ENCODE data around the gene LZIC.

Gene LZIC

DNA sequence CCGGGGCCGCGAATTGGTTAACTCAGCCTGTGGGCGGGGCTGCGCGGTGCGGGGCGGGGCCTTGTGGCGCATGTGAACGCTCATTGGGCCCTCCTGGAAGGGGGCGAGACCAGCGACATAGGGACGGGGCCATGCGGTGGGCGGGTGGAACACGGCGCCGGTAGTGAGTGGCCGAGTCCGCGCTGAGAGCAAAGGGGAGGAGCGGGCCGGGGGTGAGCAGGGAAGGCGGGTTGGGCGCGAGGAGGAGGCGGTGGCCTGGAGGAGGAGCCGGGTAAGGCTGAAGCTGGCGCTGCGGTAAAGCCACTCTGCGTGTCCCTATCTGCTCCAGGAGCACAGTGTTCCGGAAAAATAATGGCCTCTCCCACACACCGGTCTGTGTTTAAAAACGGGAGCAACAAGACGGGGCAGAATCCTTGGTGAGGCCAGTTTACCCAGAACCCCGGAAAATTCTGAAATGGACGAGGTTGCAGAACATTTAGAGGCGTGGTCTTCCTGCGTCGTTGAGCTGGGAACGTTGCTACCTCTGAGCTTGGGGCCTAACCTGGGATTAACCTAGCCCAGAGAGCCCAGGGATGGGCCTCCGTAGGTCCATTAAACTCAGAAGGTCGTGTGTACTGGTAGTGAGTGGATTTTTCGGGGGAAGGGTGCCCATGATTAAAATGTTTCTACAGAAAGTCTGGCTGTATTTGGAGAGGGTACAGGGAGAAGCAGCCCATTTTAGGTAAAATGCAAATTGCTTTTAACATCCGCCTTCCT lies 32.6 kb downstream of the LZIC start:
- peak; percentile 100 for DNase-seq (ENCODE audit: low read depth)

DNA sequence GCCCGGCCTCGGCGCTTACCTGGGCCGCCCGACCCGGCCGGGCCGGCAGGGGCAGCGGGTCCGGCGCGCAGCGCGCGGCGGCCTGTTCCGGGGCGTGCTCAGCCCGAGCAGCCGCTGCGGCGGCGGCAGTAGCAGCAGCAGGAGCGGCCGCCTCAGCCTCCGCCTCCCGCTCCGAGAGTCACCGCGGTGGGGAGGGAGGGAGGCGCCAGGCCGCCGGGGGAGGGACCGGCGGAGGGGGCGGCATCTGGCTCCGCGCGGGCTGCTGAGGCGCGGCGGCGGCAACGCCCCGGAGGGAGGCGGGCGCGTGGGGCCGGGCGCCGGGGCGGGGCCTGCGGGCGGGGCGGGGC lies 33.1 kb downstream of the LZIC start, which contains the start of gene CTNNBIP1:
CTNNBIP1 (minus strand) TSS at position 194 of the 347 bp plus-strand sequence. CDS start 38,205 bp downstream, outside the sequence.
- no peak for DNase-seq (ENCODE audit: low read depth)

DNA sequence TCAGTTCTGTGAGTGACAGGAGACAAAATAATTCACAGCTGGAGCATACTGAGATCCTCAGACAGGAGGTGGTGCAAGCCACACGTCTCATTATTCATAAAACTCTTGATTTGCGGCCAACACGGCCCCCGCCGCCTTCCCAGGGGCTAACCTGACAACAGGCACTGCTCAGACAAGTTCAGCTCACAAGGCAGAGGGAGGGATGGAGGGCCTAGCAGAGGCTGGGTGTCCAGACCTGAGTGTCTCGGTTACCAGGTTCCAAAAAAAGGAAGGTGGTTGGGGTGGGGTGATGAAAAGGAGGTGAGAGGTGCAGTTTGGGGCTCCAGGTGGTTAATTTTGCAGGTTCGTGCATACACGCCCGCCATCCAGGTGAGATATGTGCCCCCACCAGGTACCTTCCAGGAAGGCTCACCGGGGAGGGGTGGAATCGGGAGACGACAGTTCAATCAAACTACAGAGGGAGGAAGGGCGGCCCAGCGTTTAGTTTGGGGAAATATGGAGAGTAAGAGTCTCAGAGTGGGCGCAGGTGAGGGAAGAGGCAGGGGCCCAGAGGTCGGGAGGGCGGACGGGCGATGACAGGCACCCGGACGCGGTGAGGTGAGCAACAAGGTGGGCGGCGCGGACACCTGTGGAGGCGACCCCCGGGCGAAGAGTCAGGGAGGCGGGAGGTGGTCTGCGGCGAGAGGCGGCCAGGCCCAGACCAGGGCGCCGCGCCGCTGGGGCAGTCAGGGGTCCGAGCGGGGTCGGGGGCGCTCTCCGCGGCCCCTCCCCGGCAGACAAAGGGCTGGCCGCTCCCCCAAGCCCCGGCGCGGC lies 33.8 kb downstream of the LZIC start:
- no peak for DNase-seq (ENCODE audit: low read depth)

DNA sequence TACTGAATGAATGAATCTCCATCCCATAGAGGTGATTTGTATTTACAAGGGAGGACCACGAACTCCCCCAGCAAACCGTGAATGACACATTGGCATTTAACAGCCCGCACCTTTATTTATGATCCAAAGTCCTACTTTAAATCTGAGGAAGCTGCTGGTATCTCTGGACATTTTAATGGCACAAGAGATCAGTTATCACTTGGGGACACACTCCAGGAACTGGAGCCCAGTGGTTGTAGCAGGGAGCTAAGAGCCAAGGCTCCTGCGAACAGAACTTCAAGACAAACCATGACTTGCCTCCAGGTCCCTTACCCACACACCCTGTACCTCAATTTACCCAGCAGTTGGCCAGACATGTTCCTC lies 34.3 kb downstream of the LZIC start:
- no peak for DNase-seq (ENCODE audit: low read depth)

DNA sequence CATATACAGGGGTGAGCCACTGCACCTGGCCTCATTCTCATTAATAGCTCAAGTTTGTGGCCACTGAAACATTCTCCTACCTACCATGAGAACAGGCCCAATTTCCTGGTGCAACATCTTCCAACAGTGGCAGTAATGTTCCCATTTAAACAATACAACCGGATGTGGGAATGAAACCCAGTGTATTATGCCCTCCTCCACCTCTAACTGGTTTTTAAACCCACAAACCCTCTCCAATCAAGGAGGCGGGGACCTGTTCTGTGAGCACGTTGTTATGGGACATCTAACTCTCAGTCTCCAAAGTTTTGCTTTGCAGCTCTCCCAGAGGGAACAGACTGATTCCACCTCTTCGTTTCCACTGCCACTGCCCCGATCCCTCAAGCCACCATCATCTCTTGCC lies 35.8 kb downstream of the LZIC start:
- no peak for DNase-seq (ENCODE audit: low read depth)

DNA sequence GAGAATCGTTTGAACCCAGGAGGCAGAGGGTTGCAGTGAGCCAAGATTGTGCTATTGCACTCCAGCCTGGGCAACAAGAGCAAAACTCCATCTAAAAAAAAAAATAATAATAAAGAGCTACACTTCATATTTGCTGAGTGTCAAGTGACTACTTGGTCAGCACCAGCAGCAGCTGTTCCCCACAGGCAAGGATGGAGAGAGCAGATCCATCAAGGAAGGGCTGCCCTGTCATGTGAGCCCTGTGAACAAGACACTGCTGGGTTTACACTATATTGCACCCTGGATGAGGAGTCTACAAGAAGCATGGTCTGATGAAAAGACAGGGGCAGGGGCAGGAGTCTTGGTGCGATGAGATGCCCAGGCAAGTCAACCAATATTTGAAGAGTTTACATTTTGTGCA lies 36.7 kb downstream of the LZIC start:
- no peak for DNase-seq (ENCODE audit: low read depth)

DNA sequence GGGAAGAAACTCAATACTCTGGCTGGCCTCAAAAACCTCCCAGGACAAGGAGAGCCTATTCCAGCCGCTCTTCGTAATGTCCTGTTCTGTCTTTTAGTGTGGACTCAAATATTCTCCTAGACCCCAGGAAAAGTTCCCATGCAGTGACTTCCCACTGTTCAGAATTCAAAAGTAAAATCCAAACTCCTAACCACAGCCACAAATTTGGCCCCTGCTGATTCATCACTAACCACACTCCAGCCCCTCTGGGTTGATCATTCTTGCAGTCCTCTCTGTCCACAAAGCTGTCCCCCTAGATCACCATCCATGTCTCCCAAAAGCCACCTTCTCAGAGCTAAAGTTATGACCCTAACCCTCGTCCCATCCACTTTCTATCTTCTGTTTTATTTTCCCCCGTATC lies 38.2 kb downstream of the LZIC start:
- DNase-seq (ENCODE audit: low read depth) = no peak

DNA sequence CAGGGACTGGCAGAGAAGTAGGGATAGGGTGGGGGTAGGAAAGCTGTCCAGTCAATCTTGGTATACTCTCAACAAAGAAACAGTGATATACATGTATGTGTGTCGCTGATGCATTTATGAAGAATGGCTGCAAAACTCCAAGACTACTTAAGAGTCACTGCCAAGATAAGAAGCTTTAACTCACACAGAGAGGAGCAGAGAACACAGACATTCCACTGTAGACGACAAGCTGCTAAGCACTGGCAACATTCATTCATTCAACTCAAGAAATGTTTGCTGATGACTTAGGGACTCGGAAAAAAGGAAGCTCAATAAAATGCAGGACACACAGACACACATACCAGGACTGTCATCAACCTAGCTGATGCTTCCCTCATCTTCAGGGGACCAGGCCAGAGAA lies 38.6 kb downstream of the LZIC start:
- no peak for DNase-seq (ENCODE audit: low read depth)

DNA sequence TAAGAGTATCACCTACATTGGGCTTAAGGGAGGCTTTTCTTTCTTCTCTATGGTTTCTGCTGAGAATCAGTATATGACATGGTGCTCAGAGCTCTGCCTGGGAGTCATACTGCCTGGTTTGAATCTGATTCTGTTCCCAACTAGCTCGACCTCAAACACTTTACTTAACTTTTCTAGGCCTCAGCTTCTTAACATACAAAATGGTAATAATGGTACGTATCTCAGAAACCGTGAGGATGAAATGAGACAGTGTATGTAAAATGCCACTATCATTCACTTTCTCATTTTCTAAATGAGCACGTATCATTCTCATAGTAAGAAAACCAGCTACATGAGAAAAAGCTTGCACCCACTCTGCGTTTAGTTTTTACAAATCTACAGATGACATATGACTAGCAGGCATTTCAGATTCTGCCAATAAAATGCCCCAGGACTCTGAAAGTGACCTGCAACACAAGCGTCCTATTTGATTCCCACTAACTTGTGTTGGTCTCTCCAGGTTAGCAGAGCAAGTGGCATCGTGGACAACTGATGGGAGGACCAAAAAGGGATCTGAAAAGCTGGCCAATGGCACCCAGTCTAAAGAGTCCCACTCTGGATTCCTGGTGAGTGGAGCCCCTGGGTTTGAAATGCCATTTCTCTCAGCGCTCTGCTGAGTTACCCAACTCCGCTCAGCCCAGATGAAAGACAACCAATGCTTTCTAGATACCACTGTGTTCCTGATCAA lies 39.2 kb downstream of the LZIC start:
- DNase-seq (ENCODE audit: low read depth) = no peak

DNA sequence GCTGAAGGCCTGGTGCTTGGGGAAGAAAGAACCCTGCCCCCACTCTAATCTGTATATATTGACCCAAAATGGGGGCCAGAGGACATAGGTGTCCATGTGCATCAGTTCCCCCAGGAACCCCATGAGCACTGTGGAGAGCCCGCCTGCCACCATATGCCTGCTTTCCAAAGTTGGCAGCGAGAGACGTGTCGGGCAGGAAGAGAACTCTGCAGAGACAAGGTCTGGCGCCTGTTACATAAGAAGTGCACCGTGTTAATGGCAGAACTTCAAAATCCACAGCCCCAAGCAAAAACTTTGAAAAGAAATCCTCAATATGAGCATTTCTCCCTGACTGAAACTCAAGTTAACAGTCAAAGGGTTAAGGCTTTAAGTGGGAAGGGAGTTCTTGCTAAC lies 41.1 kb downstream of the LZIC start:
- DNase-seq (ENCODE audit: low read depth) = no peak

DNA sequence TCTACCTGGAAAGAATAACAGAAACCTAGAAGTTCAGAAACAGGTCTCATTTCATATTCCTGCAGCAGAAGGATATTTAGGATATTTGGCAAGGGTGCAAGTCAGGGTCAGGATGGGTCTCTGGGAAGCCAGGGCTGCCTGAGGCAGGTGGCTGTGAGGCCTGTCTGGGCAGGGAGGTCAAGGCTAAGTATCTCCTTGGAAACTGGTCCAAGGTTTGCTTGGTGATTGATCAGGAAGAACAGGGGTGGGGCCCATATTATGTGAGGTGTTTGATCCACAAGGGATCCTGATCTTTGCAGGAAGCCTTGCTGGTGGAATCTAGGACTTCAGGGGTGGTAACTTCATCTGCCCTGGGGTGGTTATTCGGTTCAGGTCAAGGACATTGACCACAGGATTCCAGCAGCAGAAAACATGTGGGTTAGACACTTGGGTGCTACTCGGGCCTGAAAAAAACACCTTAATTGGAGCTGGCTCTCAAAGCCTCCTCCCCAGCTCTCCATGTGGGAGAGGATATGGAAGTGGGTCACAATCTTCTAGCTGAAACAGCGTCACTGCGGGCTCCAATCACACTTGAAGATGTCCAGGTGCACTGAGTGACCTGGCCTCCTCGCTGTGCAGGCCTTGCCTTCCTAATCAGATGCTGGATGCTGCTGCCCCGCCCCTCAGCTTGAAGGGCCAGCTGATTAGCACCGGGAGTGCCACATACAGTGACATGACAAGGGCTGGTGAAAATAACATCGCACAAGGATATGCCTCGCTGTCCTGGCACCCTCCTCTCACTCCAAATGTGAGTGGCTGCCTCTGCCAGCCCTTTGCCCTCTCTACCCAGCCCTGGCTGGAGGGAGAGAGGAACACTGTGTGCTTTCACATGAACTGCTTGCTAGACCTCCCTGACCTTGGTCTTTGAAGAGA lies 41.8 kb downstream of the LZIC start:
- DNase-seq (ENCODE audit: low read depth) = no peak

DNA sequence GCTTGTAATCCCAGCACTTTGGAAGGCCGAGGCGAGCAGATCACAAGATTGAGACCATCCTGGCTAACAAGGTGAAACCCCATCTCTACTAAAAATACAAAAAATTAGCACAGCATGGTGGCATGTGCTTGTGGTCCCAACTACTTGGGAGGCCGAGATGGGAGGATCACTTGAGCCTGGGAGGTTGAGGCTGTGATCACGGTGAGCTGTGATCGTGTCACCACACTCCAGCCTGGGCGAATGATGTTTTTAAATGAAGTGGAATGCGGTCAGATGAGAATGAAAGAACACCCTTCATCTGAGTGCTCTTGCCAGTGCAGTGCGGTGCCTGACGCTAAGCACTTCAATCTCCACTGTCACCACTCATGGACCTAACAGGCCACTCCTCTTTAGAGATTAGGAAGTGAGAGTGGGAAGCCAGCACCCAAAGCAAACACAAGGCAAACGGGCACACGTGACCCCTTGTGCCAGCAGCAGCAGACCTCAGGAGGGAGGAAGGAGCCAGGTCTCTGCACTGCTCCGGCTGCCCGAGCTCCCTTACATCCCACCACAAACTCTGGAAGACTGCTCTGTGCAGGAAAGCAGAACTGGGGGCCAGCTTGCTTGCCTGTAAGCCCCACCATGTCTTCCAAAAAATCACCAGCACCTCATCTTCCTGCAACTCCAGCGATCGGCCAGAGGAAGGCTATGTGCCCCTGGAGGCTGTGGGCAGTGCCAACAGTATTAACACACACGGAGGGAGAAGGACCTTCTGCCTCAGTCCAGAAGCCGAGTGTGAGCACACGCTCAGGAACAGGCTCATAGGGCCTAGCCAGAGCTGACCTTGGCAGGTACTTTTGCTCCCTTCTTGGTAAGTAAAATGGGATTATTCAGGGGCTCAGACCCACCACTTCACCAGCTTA lies 42.8 kb downstream of the LZIC start:
- DNase-seq (ENCODE audit: low read depth) = no peak

DNA sequence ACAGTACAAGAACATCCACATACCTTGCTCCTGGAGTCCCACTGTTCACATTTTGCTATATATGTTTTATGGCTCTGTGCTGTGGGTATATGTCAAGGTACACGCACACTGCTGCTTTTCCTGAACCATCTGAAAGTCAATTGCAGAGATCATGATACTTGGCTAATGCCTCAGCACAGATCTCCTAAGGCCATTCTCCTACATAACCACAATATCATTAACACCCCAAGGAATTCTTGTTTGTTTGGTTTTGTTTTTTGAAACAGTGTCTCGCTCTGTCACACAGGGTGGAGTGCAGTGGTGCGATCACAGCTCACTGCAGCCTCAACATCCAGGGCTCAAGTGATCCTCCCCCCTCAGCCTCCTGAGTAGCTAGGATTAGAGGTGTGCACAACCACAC lies 49.1 kb downstream of the LZIC start:
- no peak for DNase-seq (ENCODE audit: low read depth)

DNA sequence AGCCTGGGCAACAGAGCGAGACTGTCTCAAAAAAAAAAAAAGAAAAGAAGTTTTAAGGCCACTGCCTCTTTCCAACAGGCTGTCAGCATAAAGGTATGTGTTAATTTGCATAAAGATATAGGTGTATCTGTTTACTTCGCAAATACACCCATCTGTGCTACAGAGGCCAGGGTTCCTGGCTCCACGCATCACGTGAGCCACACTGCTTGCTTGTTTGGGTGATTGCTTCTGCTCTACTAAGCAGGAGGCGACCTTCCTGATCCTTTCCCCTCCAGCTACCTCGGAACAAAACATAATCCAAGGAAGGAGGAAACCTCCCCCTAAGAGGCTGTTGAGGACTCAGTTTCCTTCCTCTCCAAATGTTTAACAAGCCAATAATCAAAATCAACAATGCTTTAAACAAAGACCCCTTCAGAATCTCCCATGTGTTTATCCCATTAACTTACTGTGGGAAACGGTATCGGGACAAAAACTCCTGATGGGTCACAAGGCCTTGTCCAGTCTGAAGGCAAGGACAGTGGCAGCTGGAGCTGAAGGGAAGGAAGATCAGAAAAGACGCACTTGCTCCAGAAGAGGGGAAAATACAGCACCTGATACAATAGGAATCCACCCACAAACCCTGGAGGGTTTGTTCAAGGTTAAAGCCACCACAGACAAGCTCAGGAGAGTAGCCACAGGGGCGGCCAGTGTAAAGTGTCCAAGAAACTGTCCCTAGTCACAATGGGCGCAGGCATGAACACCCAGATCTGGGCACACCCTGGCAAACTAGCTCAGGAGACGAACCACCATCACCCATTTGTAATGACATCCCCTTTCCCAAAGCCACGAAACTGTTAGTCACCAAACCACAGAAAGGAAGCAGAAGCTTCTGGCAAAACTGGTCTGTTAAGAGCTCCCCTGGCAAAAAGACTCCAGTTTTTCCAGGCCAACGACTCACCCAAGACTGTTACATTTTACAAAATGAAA lies 50.3 kb downstream of the LZIC start:
- DNase-seq (ENCODE audit: low read depth) = no peak

DNA sequence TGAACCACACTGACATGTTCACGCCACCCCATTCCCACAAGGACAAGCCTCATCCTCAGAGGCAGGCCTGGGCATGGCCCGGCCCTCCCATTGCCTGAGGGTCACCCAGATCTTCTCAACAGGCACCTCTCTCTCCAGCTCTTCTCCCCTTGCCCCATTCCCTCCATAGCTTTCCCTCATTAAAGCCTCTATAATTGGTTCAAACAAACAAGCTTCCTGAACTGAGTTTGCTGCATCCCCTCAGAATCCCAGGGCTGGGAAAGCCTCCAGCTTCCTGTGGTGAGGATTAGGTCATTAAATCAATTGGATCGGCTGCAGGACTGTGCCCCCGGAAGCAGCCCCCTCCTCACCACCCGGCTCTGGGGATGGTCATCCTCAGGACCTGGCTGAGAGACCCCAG lies 52.0 kb downstream of the LZIC start:
- no peak for DNase-seq (ENCODE audit: low read depth)

DNA sequence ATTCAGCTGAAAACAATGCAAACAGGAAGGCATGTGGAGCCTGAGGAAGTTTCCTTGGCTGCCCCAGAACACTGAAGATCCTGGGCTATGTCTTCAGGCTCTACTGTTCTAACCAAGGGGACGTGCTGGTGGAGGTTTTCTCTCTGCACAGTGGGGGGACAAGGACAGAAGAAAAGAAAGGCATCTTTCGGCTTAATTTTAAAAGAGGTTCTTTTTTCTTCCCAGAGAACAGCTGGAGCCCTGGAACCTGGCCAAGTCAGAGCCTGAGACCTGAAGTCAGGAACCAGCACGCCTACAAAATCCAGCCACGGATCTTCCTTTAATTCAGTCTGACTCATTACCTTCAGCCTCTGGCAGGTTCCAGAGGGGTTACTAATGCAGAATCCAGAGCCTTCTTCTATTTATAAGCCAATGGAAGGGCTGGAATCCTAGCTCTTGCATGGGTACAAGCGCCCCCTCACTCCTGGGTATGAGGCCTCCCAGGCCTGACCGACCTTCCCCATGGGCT lies 52.9 kb downstream of the LZIC start:
- DNase-seq (ENCODE audit: low read depth) = no peak

DNA sequence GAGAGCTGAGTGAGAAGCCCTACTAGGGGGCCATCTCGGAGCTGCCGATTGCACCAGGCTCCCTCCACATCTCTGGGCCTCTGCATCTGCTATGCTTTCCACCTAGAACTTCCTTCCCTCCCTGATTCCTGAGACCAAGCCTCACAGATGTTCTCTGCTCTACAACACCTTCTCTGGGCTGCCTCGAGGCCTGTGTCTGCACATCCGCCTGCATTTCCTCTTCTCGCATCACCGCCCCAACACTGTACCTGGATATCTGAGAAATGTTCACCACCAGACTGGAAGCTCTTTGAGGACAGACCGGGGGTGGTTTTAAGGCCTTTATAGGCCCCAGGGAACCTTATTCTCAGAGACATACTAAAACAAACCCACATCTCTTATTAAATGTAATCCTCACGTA lies 53.8 kb downstream of the LZIC start:
- DNase-seq (ENCODE audit: low read depth) = no peak

DNA sequence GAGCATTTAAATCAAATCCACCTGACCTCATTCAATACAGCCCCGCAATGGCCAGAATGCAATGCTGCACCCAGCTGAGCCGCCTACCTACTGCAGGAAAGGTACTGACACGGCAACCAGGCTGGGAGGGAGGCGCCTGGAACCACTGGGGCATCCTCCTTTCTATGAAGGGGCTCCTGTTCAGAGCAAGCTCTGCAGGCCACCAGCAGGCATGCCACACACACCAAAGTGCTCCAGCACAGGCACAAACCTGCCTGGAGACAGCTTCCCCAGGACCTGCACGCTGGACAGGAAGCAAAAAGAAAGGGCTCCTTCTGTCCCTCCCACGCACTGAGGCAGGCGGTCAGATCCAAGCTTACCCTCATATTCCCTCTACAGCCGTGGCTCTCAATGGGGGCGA lies 54.3 kb downstream of the LZIC start:
- no peak for DNase-seq (ENCODE audit: low read depth)

DNA sequence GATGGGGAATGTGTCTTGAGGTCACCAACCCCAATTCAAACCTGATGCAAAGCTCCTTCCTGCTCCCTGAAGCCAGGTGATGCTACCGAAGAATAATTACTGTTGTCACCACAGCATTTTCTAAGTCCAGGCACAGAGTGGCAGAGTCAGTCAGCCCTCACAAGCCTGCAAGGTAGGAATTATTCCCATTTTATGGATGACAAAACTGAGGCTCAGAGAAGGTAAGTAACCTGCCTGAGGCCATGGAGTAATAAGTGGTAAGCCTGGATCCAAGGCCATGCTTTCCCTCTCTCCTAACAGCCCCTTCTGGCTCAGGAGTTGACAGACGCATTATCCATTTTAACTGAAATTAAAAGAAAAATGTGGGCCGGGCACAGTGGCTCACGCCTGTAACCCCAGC lies 56.1 kb downstream of the LZIC start:
- DNase-seq (ENCODE audit: low read depth) = no peak
